Tongue (tissue), 1 donor: ENCODE measurements around the gene OR13C3. TPM values are rescaled to one million over a fixed set of nuclear protein-coding genes. Genes with fewer than 3 reads are reported as not detected.

Experiments
- total RNA-seq: library from RNA; depleted of rRNA; stranded (reverse); fragments of >200 nt; gene quantifications from one replicate; pipeline ENCODE4 v1.2.3, GENCODE V29; 2014

Gene OR13C3
- total RNA-seq, 1 donor from 2014 or later: not detected

Other genes starting within 250 kb of the OR13C3 start
- gene OR13F1, start 32.6 kb downstream of the OR13C3 start, total RNA-seq: not detected
- gene OR13C4, start 9.6 kb downstream of the OR13C3 start, total RNA-seq: 0.51 TPM
- not detected for gene OR13C8, start 32.3 kb upstream of the OR13C3 start, total RNA-seq
- gene OR13C5, start 62.6 kb upstream of the OR13C3 start, total RNA-seq: not detected
- not detected for gene OR13C2, start 68.8 kb upstream of the OR13C3 start, total RNA-seq
- gene OR13C9, start 81.3 kb upstream of the OR13C3 start, total RNA-seq: 0.41 TPM
- gene OR13D1, start 157.7 kb upstream of the OR13C3 start, total RNA-seq: not detected
- 51.0 TPM for gene NIPSNAP3A, start 210.8 kb upstream of the OR13C3 start, total RNA-seq
- gene NIPSNAP3B, start 227.3 kb upstream of the OR13C3 start, total RNA-seq: 15.7 TPM